H1 (cell line): ENCODE data around the gene SLC43A2.

ENCODE experiments used
- CEBPB ChIP-seq: IDR thresholded peaks from 2 replicates; pipeline ENCODE4 v1.6.1; 2012; ENCODE audit warnings: low read depth, low read length
- CHD2 ChIP-seq: IDR thresholded peaks from 2 replicates; pipeline ENCODE4 v1.6.1; 2012; ENCODE audit warnings: low read length, improper control_type of control experiment
- CTCF ChIP-seq, 3 experiments: IDR thresholded peaks; 1 replicate in 2 of 3; 2 replicates in 1 of 3; pipeline versions ENCODE4 v1.5.1 to v1.6.1; 2011; ENCODE audit warnings: low read length in 3 of 3, mild to moderate bottlenecking in 3 of 3, inconsistent platforms in 2 of 3, low read depth in 1 of 3, moderate library complexity in 1 of 3; ENCODE audit not compliant: insufficient read depth in 1 of 3; ENCODE audit errors: control extremely low read depth in 1 of 3
- E2F6 ChIP-seq: IDR thresholded peaks from 2 replicates; pipeline ENCODE4 v1.6.1; 2012; ENCODE audit warnings: inconsistent platforms
- EP300 ChIP-seq, 2 experiments: IDR thresholded peaks; 1 replicate in 1 of 2; 2 replicates in 1 of 2; pipeline ENCODE4 v1.6.1; 2011 to 2012; ENCODE audit warnings: low read depth in 2 of 2, low read length in 2 of 2, mild to moderate bottlenecking in 2 of 2, borderline replicate concordance in 1 of 2, inconsistent platforms in 1 of 2, moderate library complexity in 1 of 2
- EZH2 ChIP-seq: fragments of 200-600 bp; sonication (generic); IDR thresholded peaks from 2 replicates; pipeline ENCODE4 v1.7.1; 2012; ENCODE audit warnings: low read depth, mild to moderate bottlenecking, moderate library complexity, low read length, inconsistent platforms; ENCODE audit not compliant: severe bottlenecking
- GABPA ChIP-seq: IDR thresholded peaks from 2 replicates; pipeline ENCODE4 v1.6.1; 2011; ENCODE audit warnings: mild to moderate bottlenecking, low read length, moderate library complexity, borderline replicate concordance; ENCODE audit not compliant: insufficient read depth
- GTF2F1 ChIP-seq: IDR thresholded peaks from 2 replicates; pipeline ENCODE4 v1.6.1; 2012; ENCODE audit warnings: low read depth, low read length, improper control_type of control experiment, borderline replicate concordance
- POLR2A ChIP-seq, 2 experiments: IDR thresholded peaks; 1 replicate in 1 of 2; 2 replicates in 1 of 2; pipeline ENCODE4 v1.6.1; 2011; ENCODE audit warnings: low read depth in 2 of 2, low read length in 2 of 2, mild to moderate bottlenecking in 2 of 2; ENCODE audit errors: control extremely low read depth in 1 of 2
- POLR2AphosphoS5 ChIP-seq: IDR thresholded peaks from 2 replicates; pipeline ENCODE4 v1.6.1; 2011; ENCODE audit warnings: low read depth, low read length
- RAD21 ChIP-seq, 2 experiments: IDR thresholded peaks in 1 of 2; conservative IDR thresholded peaks in 1 of 2; 2 replicates each; pipeline ENCODE4 v1.6.1; 2011; ENCODE audit warnings: low read depth in 2 of 2, low read length in 2 of 2, improper control_type of control experiment in 1 of 2, inconsistent platforms in 1 of 2, mild to moderate bottlenecking in 1 of 2, moderate library complexity in 1 of 2
- TEAD4 ChIP-seq: IDR thresholded peaks from 2 replicates; pipeline ENCODE4 v1.6.1; 2012; ENCODE audit warnings: low read depth, low read length, inconsistent platforms, mixed read lengths
- TF ChIP-seq, protein P1 (sequence below): IDR thresholded peaks from 2 replicates; pipeline ENCODE4 v1.6.1; 2011; ENCODE audit warnings: low read depth, mild to moderate bottlenecking, low read length; ENCODE audit not compliant: insufficient read depth

GRCh38 chr17:1542316-1542715 is 86.3 kb downstream of the SLC43A2 start:
- TF ChIP-seq CTCF (IDR thresholded peaks at IDR 0.05; ENCODE audit: control extremely low read depth in 1 of 3, insufficient read depth in 1 of 3, low read depth in 1 of 3, low read length in 3 of 3) (no peak), EZH2 (no peak), POLR2A (IDR thresholded peaks at IDR 0.05; ENCODE audit: control extremely low read depth in 1 of 2, low read depth in 2 of 2, low read length in 2 of 2) (no peak), CHD2 (no peak), CEBPB (no peak), E2F6 (no peak), GTF2F1 (no peak), TEAD4 (no peak), POLR2AphosphoS5 (no peak), EP300 (IDR thresholded peaks at IDR 0.05; ENCODE audit: borderline replicate concordance in 1 of 2, low read depth in 2 of 2, low read length in 2 of 2) (no peak), RAD21 (IDR thresholded peaks at IDR 0.05 in 1 of 2, conservative IDR thresholded peaks at IDR 0.05 in 1 of 2; ENCODE audit: low read depth in 2 of 2, low read length in 2 of 2) (no peak), GABPA (no peak)
- TF ChIP-seq, protein P1, sequence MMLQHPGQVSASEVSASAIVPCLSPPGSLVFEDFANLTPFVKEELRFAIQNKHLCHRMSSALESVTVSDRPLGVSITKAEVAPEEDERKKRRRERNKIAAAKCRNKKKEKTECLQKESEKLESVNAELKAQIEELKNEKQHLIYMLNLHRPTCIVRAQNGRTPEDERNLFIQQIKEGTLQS: no peak
